AG04450 (cell line): ENCODE data around the gene IL10RB. TPM values are rescaled to one million over a fixed set of nuclear protein-coding genes. Genes with fewer than 3 reads are reported as not detected.
"Not testable (repeated sequence)": the region's sequence is repeated elsewhere in the genome, so short reads cannot be mapped to it uniquely, and the experiment has no call there.

ENCODE experiments used
- CTCF ChIA-PET: fragments of 300-600, 350-600 bp; formaldehyde crosslinking; extraction: SDS; loops from one replicate; lab custom pipeline; 2022; ENCODE audit warnings: antibody characterized with exemption, inconsistent platforms; lab: Charles Lee
- POLR2A ChIA-PET: fragments of 350-600 bp; formaldehyde crosslinking; extraction: SDS; loops from one replicate; lab custom pipeline; 2021; ENCODE audit warnings: antibody characterized with exemption, inconsistent platforms; lab: Yijun Ruan, JAX
- DNase-seq: peaks from one replicate; pipeline ENCODE4 v3.0.0-alpha.2; 2011; ENCODE audit warnings: low read depth, low spot score
- H3K27ac ChIP-seq: one replicate; pipeline ENCODE4 v1.5.1; 2012; ENCODE audit warnings: low read depth, low read length, control low read depth
- H3K27me3 ChIP-seq: one replicate; pipeline ENCODE4 v1.6.0; 2012; ENCODE audit warnings: low read length; ENCODE audit not compliant: control insufficient read depth, insufficient read depth
- H3K4me3 ChIP-seq: 2 replicates; pipeline ENCODE4 v1.5.1; 2011; ENCODE audit warnings: mild to moderate bottlenecking, low read depth, low read length, control low read depth
- H3K9me3 ChIP-seq: 2 replicates; pipeline ENCODE4 v1.5.1; 2012; ENCODE audit warnings: low read length; ENCODE audit not compliant: control insufficient read depth, insufficient read depth
- CTCF ChIP-seq: IDR thresholded peaks from 2 replicates; pipeline ENCODE4 v1.5.1; 2011; ENCODE audit warnings: low read depth, low read length, control low read depth, inconsistent platforms
- polyA plus RNA-seq: library from polyadenylated mRNA; depleted of rRNA; stranded (reverse); fragments of >200 nt; gene quantifications from 2 replicates; pipeline ENCODE4 v1.2.3, GENCODE V29; 2011

The IL10RB gene
- polyA plus RNA-seq, 1 experiment = 46.4 TPM

- Histone ChIP-seq H3K27me3 (peaks cover 15% of the 10 kb centered on the region), H3K4me3 (no peak overlapping the region), H3K27ac (no peak overlapping the region), H3K9me3 (peaks cover 4% of the 10 kb centered on the region; the same call in 1 of the 2 replicates)
- POLR2A ChIA-PET = no interaction called here
- no peak for DNase-seq
- TF ChIP-seq CTCF = no peak
- CTCF ChIA-PET = interaction anchor here (0.6 to 1.5 kb wide), 2 partner anchors 118 to 121 kb away, joined by 3 to 5 read pairs; no protein-coding TSS in a partner anchor
Measured at GRCh38 chr21:33317786-33318486, 51.8 kb downstream of the IL10RB start.

GRCh38 chr21:33321005-33321404, 54.8 kb downstream of the IL10RB start:
- CTCF ChIA-PET, H3K4me3 ChIP-seq, H3K9me3 ChIP-seq, POLR2A ChIA-PET, H3K27ac ChIP-seq, DNase-seq, H3K27me3 ChIP-seq: not testable (repeated sequence)

GRCh38 chr21:33323610-33324009, 57.4 kb downstream of the IL10RB start:
- H3K9me3 ChIP-seq, H3K4me3 ChIP-seq, H3K27me3 ChIP-seq, POLR2A ChIA-PET, H3K27ac ChIP-seq, CTCF ChIA-PET, DNase-seq: not testable (repeated sequence)

- peak within 1 kb of the TSS; percentile 96 for H3K27ac ChIP-seq
- POLR2A ChIA-PET = interaction anchor here (0.5 to 1.3 kb wide), 14 partner anchors 9 to 712 kb away, joined by 3 to 6 read pairs (median 3); partner anchors contain the start of genes CFAP298, IL10RB, PAXBP1 and TMEM50B
- DNase-seq = peak; percentile 96
- H3K9me3 ChIP-seq = no peaks in the 10 kb centered on the region; the same call in 1 of the 2 replicates
- CTCF ChIA-PET = interaction anchor here (0.9 to 2.0 kb wide), 5 partner anchors 37 to 127 kb away, joined by 3 to 8 read pairs (median 6); no protein-coding TSS in a partner anchor
- no peaks in the 10 kb centered on the region for H3K27me3 ChIP-seq
- TF ChIP-seq CTCF = no peak
- H3K4me3 ChIP-seq = peak within 1 kb of the TSS; percentile 99
Measured at GRCh38 chr21:33324291-33325221, 58.4 kb downstream of the IL10RB start, which contains the start of gene IFNAR1. Gene IFNAR1 (plus strand): TSS chr21:33324970. CDS start chr21:33325056, 86 bp downstream.

- Histone ChIP-seq H3K9me3 (no peaks in the 10 kb centered on the region; the same call in 1 of the 2 replicates), H3K27ac (peak overlapping the region; percentile 96), H3K4me3 (peak overlapping the region; percentile 99), H3K27me3 (no peaks in the 10 kb centered on the region)
- TF ChIP-seq CTCF = no peak
- POLR2A ChIA-PET = interaction anchor here (0.5 to 1.3 kb wide), 14 partner anchors 8 to 713 kb away, joined by 3 to 6 read pairs (median 3); partner anchors contain the start of genes CFAP298, IL10RB, PAXBP1 and TMEM50B
- peak; percentile 26 for DNase-seq
- CTCF ChIA-PET = interaction anchor here (0.9 to 2.0 kb wide), 5 partner anchors 36 to 128 kb away, joined by 3 to 8 read pairs (median 6); no protein-coding TSS in a partner anchor
Measured at GRCh38 chr21:33325222-33326067, 59.3 kb downstream of the IL10RB start.
